Measurements from ENCODE around the gene GREB1.

Gene GREB1

GRCh38 chr2:11563784-11564666 lies 30.2 kb downstream of the GREB1 start:
- no peak overlapping the region for H3K27ac Mint-ChIP-seq (ENCODE audit: low read depth)

DNA sequence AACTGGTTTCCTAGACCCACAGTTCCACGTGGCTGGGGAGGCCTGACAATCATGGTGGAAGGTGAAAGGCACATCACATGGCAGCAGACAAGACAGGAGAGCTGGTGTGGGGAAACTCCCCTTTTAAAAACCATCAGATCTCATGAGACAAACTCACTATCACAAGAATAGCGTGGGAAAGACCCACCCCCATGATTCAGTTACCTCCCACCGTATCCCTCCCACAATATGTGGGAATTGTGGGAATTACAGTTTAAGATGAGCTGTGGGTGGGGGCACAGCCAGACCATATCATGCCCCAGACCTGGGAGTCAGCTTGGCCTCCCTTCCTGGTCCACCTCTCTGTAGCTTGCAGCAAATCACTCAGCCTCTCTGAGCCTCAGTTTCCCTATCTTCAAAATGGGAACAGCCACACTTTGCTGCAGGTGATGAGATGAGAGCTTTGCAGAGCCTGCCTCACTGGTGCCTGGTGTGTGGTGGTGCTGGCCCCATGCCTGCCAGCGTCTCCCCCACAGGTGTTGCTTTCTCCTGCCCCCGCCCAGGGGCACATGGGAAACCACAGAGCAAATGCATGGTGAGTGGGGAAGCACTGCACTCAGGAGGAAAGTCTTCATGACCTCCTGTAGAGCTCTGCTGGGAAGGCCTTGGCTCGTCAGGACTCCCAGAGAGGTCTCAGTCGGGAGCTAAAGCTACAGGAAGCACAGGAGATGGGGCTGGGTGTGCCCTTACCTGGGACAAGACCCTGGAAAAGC lies 31.1 kb downstream of the GREB1 start:
- DNase-seq (ENCODE audit: low spot score in 2 of 2) (no peak), ATAC-seq (replicated peaks; ENCODE audit: extremely low read depth, poor library complexity, severe bottlenecking) (no peak)
- Mint-ChIP-seq H3K36me3 (ENCODE audit: insufficient read depth) (peaks cover 3% of the 10 kb centered on the region), H3K27me3 (peaks cover 9% of the 10 kb centered on the region), H3K9me3 (no peaks in the 10 kb centered on the region), H3K4me1 (no peaks in the 10 kb centered on the region), H3K4me3 (no peak overlapping the region), H3K27ac (ENCODE audit: low read depth) (no peak overlapping the region)

More at GRCh38 chr2:11563784-11564666, 30.2 kb downstream of the GREB1 start:
- DNase-seq (ENCODE audit: low spot score in 2 of 2) (no peak), ATAC-seq (replicated peaks; ENCODE audit: extremely low read depth, poor library complexity, severe bottlenecking) (no peak)
- peaks cover 3% of the 10 kb centered on the region for H3K36me3 Mint-ChIP-seq (ENCODE audit: insufficient read depth)
- H3K4me3 Mint-ChIP-seq = no peak overlapping the region
- H3K27me3 Mint-ChIP-seq = peaks cover 18% of the 10 kb centered on the region
- H3K9me3 Mint-ChIP-seq = no peaks in the 10 kb centered on the region
- H3K4me1 Mint-ChIP-seq = no peaks in the 10 kb centered on the region

GRCh38 chr2:11566383-11566782 lies 32.5 kb downstream of the GREB1 start:
- no peaks in the 10 kb centered on the region for H3K9me3 Mint-ChIP-seq
- no peak overlapping the region for H3K27ac Mint-ChIP-seq (ENCODE audit: low read depth)
- peaks cover 3% of the 10 kb centered on the region for H3K36me3 Mint-ChIP-seq (ENCODE audit: insufficient read depth)
- H3K4me3 Mint-ChIP-seq = no peak overlapping the region
- no peaks in the 10 kb centered on the region for H3K27me3 Mint-ChIP-seq
- no peak for DNase-seq (ENCODE audit: low spot score in 2 of 2)
- no peak for ATAC-seq (replicated peaks; ENCODE audit: extremely low read depth, poor library complexity, severe bottlenecking)
- no peaks in the 10 kb centered on the region for H3K4me1 Mint-ChIP-seq

DNA sequence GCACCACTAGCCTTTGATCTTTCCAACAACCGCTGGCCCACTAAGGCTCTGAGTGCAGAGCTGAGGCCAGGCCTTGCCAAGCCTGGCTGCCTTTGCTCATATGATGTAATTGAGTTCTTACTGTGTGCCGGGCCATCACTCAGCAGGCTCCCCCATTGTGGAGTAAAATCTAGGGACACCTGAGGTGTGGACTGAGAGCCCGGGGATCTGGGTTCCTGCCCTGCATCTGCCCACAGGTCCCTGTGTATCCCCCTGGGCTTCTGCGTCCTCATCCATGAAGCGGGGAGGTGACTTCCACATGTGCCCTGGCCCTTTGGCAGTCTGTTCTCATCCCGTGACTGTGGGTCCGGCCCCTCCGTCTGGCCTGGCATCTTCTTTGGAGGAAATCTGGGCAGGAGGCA lies 33.8 kb downstream of the GREB1 start:
- Mint-ChIP-seq H3K9me3 (no peaks in the 10 kb centered on the region), H3K27me3 (no peaks in the 10 kb centered on the region), H3K27ac (ENCODE audit: low read depth) (no peak overlapping the region), H3K36me3 (ENCODE audit: insufficient read depth) (peaks cover 2% of the 10 kb centered on the region), H3K4me1 (no peaks in the 10 kb centered on the region), H3K4me3 (no peak overlapping the region)
- no peak for DNase-seq (ENCODE audit: low spot score in 2 of 2)
- ATAC-seq (replicated peaks; ENCODE audit: extremely low read depth, poor library complexity, severe bottlenecking) = no peak

GRCh38 chr2:11568436-11568835 lies 34.6 kb downstream of the GREB1 start:
- DNase-seq (ENCODE audit: low spot score in 2 of 2) = no peak
- Mint-ChIP-seq H3K4me1 (no peaks in the 10 kb centered on the region), H3K27ac (ENCODE audit: low read depth) (no peak overlapping the region), H3K27me3 (no peaks in the 10 kb centered on the region), H3K4me3 (no peak overlapping the region), H3K36me3 (ENCODE audit: insufficient read depth) (peaks cover 2% of the 10 kb centered on the region), H3K9me3 (no peaks in the 10 kb centered on the region)
- no peak for ATAC-seq (replicated peaks; ENCODE audit: extremely low read depth, poor library complexity, severe bottlenecking)

DNA sequence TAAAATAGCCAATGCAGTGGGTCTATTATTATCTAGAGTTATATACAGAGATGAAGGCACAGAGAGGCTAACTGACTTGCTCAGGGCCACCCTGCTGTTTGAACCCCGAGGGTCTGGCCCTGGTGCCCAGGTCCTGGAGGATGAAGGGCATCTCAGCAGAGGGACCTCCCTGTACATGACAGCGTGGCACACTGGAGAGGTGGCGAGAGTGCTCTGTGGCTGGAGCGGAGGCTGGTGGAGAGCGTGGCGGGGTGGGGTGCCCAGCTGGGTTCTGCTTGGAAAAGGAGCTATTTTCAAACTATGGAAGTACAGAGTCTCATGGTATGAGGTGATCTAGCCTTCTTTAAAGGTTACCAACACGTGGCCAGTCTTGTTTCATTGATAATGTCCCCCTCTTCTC lies 35.8 kb downstream of the GREB1 start:
- H3K27me3 Mint-ChIP-seq = no peaks in the 10 kb centered on the region
- H3K36me3 Mint-ChIP-seq (ENCODE audit: insufficient read depth) = peaks cover 2% of the 10 kb centered on the region
- H3K4me3 Mint-ChIP-seq = no peak overlapping the region
- ATAC-seq (replicated peaks; ENCODE audit: extremely low read depth, poor library complexity, severe bottlenecking) (no peak), DNase-seq (ENCODE audit: low spot score in 2 of 2) (no peak)
- no peak overlapping the region for H3K27ac Mint-ChIP-seq (ENCODE audit: low read depth)
- H3K4me1 Mint-ChIP-seq = no peaks in the 10 kb centered on the region
- H3K9me3 Mint-ChIP-seq = no peaks in the 10 kb centered on the region

GRCh38 chr2:11571170-11571569 lies 37.3 kb downstream of the GREB1 start:
- Mint-ChIP-seq H3K9me3 (no peaks in the 10 kb centered on the region), H3K27me3 (no peaks in the 10 kb centered on the region), H3K27ac (ENCODE audit: low read depth) (no peak overlapping the region), H3K4me3 (no peak overlapping the region), H3K36me3 (ENCODE audit: insufficient read depth) (peaks cover 2% of the 10 kb centered on the region), H3K4me1 (no peaks in the 10 kb centered on the region)
- DNase-seq (ENCODE audit: low spot score in 2 of 2) = no peak
- no peak for ATAC-seq (replicated peaks; ENCODE audit: extremely low read depth, poor library complexity, severe bottlenecking)

- Mint-ChIP-seq H3K36me3 (ENCODE audit: insufficient read depth) (no peaks in the 10 kb centered on the region), H3K4me1 (no peaks in the 10 kb centered on the region), H3K9me3 (no peaks in the 10 kb centered on the region), H3K27ac (ENCODE audit: low read depth) (no peak overlapping the region), H3K27me3 (no peaks in the 10 kb centered on the region), H3K4me3 (no peak overlapping the region)
- ATAC-seq (replicated peaks; ENCODE audit: extremely low read depth, poor library complexity, severe bottlenecking) = no peak
- no peak for DNase-seq (ENCODE audit: low spot score in 2 of 2)
These were observed 39.2 kb downstream of the GREB1 start for GRCh38 chr2:11572996-11573395.

DNA sequence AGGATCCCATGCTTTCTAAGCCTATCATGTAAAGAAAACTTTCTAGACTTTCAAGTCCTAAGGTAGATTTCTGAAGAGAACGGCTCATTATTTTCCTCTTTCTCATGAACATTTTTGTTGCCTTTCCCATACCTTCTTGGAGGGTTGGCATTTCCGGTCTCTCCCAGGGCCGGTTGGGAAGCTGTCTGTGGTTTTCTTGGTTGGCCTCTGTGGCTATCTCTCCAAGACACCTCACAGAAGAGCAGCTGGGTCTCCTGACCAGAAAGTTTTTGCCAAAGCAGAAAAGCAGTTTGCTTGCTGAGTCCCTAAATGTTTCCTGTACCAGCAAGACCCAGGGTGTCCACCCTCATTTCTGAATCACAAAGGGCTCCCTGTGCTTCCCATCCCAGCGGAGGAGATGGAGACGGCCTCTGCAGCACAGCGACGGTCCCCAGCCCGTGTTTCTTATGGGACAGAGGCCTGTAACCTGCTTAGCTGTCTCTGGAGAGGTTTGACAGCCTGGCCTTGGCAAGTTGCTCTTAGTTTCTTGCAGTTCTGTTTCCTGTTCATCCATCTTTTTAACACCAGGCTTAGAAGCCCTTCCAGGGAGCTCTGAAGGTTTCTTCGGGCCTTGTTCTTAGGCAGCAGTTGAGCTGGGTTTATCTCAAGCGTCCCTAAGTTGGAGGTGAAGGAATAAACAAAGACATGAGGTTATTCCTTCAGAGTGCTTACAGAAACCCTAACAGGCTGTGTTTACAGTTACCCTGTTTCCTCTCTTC lies 39.8 kb downstream of the GREB1 start:
- Mint-ChIP-seq H3K27ac (ENCODE audit: low read depth) (no peak overlapping the region), H3K4me1 (no peaks in the 10 kb centered on the region), H3K36me3 (ENCODE audit: insufficient read depth) (no peaks in the 10 kb centered on the region), H3K9me3 (no peaks in the 10 kb centered on the region), H3K4me3 (no peak overlapping the region), H3K27me3 (no peaks in the 10 kb centered on the region)
- ATAC-seq (replicated peaks; ENCODE audit: extremely low read depth, poor library complexity, severe bottlenecking) (no peak), DNase-seq (ENCODE audit: low spot score in 2 of 2) (no peak)

DNA sequence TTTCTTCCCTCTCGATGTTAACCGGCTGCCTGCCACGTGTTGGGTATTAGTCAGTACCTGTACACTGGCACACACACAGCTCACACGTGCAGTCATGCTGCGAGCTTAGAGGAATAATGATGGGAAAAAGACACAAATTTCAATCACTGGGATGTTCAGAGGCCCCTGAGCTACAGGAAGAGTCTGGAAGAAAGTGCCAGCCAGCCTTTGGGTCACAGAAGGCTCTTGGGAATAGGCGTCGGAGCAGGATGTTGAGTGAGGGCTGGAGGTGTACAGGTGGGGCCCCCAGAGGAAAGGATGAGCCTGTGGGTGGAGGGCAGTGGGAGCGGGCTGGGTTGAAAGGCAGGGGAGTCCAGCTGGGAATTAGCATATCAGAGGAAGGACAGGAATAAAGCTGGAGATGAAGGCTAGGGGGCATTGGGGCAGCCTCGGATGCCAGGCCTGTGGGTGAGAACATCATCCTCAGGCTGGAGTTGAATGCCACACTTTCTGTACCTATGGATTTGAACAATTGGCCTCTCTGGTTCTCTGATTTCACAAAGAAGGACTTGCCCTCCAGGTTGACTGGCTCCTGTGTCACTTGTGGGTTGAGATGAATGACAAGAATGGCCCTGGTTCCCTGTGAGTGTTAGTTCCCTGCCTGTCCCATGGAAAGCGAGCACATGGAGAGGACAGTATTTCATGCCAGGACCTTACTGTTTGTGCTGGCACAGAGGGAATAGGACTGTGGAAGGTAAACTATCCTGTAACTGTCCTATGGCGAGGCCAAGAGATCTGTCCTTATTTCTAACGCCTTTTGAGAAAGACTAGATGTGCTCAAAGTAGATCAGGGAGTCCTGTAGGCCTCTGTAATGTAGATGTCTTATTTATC lies 40.6 kb downstream of the GREB1 start:
- Mint-ChIP-seq H3K4me1 (no peaks in the 10 kb centered on the region), H3K27me3 (no peaks in the 10 kb centered on the region), H3K27ac (ENCODE audit: low read depth) (no peak overlapping the region), H3K9me3 (no peaks in the 10 kb centered on the region), H3K36me3 (ENCODE audit: insufficient read depth) (no peaks in the 10 kb centered on the region), H3K4me3 (no peak overlapping the region)
- no peak for DNase-seq (ENCODE audit: low spot score in 2 of 2)
- ATAC-seq (replicated peaks; ENCODE audit: extremely low read depth, poor library complexity, severe bottlenecking) = no peak

DNA sequence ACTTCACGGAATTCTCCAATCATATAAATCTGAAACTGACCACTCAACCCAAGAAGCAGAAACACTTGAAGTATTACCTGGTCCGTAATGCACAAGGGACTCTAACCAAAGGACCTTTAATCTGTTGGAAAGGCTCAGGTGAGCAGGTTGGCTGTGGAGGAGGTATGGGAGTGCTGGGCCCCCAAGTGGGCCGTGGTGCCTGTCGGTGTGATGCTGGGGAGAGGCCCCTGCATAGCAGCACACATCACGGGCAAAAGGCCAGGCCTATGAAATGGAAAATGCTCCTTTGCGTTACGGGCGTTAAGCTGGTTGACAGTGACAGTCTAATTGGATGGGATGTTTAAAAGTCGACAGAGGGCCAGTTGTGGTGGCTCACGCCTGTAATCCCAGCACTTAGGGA lies 42.6 kb downstream of the GREB1 start:
- Mint-ChIP-seq H3K27ac (ENCODE audit: low read depth) (no peak overlapping the region), H3K4me3 (no peak overlapping the region), H3K27me3 (no peaks in the 10 kb centered on the region), H3K36me3 (ENCODE audit: insufficient read depth) (no peaks in the 10 kb centered on the region), H3K4me1 (no peaks in the 10 kb centered on the region), H3K9me3 (no peaks in the 10 kb centered on the region)
- DNase-seq (ENCODE audit: low spot score in 2 of 2) (no peak), ATAC-seq (replicated peaks; ENCODE audit: extremely low read depth, poor library complexity, severe bottlenecking) (no peak)

All from central memory CD8-positive, alpha-beta T cell (primary cell).